Hepatocyte (in vitro differentiated cells): ENCODE results near the gene TOB2.

ENCODE experiments used
- CTCF ChIP-seq: fragments of 200-600 bp; sonication (generic); IDR thresholded peaks from 2 replicates; pipeline ENCODE4 v1.5.1; 2016; ENCODE audit warnings: antibody characterized with exemption, mild to moderate bottlenecking; ENCODE audit not compliant: poor library complexity
- EZH2phosphoT487 ChIP-seq: fragments of 200-600 bp; sonication (generic); IDR thresholded peaks from one replicate; pipeline ENCODE4 v1.6.1; 2018; ENCODE audit warnings: antibody characterized with exemption, mild to moderate bottlenecking, low read depth, moderate library complexity; ENCODE audit not compliant: unreplicated experiment, severe bottlenecking

DNA sequence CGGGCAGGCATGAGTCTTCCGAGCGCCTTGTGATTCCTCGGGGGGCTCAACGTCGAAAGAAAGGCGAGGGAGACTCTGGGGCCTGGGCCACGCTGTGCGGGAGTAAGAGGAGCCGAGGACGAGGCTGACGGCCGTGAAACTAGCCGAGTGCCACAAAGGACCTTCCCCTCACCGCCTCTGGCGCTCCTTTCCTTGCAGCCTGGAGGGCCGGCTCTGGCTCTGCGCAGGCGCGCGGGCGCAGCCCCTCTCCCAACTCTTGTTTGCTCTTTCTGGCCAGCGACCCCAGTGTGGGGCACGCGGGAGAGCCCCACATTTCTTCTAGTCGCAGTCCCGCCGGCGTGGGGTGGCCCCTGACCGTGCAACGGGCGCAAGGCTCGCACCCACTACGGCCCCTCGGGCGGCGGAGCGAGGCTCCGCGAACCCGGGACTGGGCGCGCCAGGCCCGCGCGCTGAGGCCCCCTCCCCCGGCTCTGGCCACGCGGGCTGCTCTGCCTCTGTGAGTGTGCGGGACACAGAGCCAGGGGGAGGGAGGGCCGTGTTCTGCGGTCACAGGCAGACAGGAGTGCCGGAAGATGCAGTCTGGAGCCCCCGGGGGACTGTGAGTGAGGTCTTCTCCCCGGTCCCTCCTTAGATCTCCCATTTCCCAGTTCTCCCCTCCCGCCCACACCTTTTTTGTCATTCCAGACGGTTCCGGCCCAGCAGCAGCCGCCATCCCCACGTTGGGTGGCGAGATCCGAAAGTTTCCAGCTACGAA lies 1.0 kb upstream of the TOB2 start:
- TF ChIP-seq CTCF: no peak
- no peak for TF ChIP-seq EZH2phosphoT487
